HCT116 (cell line): ENCODE data around the gene ATP1A2.

Source experiments
- CEBPB ChIP-seq: IDR thresholded peaks from 2 replicates; pipeline ENCODE4 v1.6.1; 2012; ENCODE audit warnings: low read depth
- CTCF ChIP-seq, 3 experiments: fragments of 200-600 bp in 1 of 3; sonication (generic) in 1 of 3; IDR thresholded peaks in 2 of 3; conservative IDR thresholded peaks in 1 of 3; 2 replicates each; pipeline ENCODE4 v1.5.1; 2012 to 2017; ENCODE audit warnings: low read depth in 2 of 3, low read length in 2 of 3, antibody characterized with exemption in 1 of 3, borderline replicate concordance in 1 of 3, control low read depth in 1 of 3, mild to moderate bottlenecking in 1 of 3, mixed read lengths in 1 of 3, mixed run types in 1 of 3, moderate library complexity in 1 of 3; ENCODE audit not compliant: insufficient read depth in 1 of 3
- EZH2 ChIP-seq: fragments of 200-600 bp; sonication (generic); IDR thresholded peaks from 2 replicates; pipeline ENCODE4 v1.6.1; 2017; ENCODE audit warnings: antibody characterized with exemption, mixed run types
- EZH2phosphoT487 ChIP-seq: fragments of 200-600 bp; IDR thresholded peaks from 2 replicates; pipeline ENCODE4 v1.6.1; 2018; ENCODE audit warnings: antibody characterized with exemption, borderline replicate concordance
- JUND ChIP-seq: IDR thresholded peaks from 2 replicates; pipeline ENCODE4 v1.6.1; 2012
- MAX ChIP-seq: IDR thresholded peaks from 2 replicates; pipeline ENCODE4 v1.6.1; 2012
- POLR2A ChIP-seq: IDR thresholded peaks from 2 replicates; pipeline ENCODE4 v1.7.0; 2011; ENCODE audit warnings: borderline replicate concordance; ENCODE audit not compliant: insufficient read depth, insufficient read length; ENCODE audit errors: extremely low read depth
- POLR2AphosphoS5 ChIP-seq: IDR thresholded peaks from 2 replicates; pipeline ENCODE4 v1.6.1; 2011; ENCODE audit warnings: mild to moderate bottlenecking, low read depth, low read length, moderate library complexity
- RAD21 ChIP-seq: IDR thresholded peaks from 2 replicates; pipeline ENCODE4 v1.6.1; 2012; ENCODE audit warnings: low read depth, mild to moderate bottlenecking
- REST ChIP-seq: IDR thresholded peaks from 2 replicates; pipeline ENCODE4 v1.6.1; 2012; ENCODE audit warnings: low read depth
- TCF7L2 ChIP-seq: IDR thresholded peaks from 2 replicates; pipeline ENCODE4 v1.7.0; 2011; ENCODE audit warnings: borderline replicate concordance, inconsistent platforms; ENCODE audit not compliant: insufficient read depth, insufficient read length; ENCODE audit errors: extremely low read depth
- YY1 ChIP-seq: IDR thresholded peaks from 2 replicates; pipeline ENCODE4 v1.6.1; 2011; ENCODE audit warnings: low read length, low read depth, moderate library complexity, mild to moderate bottlenecking; ENCODE audit not compliant: insufficient replicate concordance; ENCODE audit errors: extremely low read depth
- ZFX ChIP-seq: fragments of 450-650 bp; IDR thresholded peaks from 2 replicates; pipeline ENCODE4 v1.6.1; 2017
- ZNF274 ChIP-seq: fragments of 200-500 bp; sonication (Bioruptor generic); IDR thresholded peaks from 2 replicates; pipeline ENCODE4 v1.6.1; 2014; ENCODE audit warnings: mild to moderate bottlenecking, low read depth, low read length, inconsistent platforms

GRCh38 chr1:160112357-160112756 is 3.2 kb upstream of the ATP1A2 start:
- TF ChIP-seq RAD21 (no peak), POLR2AphosphoS5 (no peak), CTCF (IDR thresholded peaks at IDR 0.05 in 2 of 3, conservative IDR thresholded peaks at IDR 0.05 in 1 of 3; ENCODE audit: borderline replicate concordance in 1 of 3, insufficient read depth in 1 of 3, low read depth in 2 of 3, low read length in 2 of 3) (no peak), YY1 (no peak), POLR2A (no peak), CEBPB (no peak), EZH2phosphoT487 (no peak), REST (no peak), JUND (no peak), EZH2 (no peak), MAX (no peak), TCF7L2 (no peak), ZNF274 (no peak), ZFX (no peak)
